Activated CD4-positive, CD25-positive, alpha-beta regulatory T cell (primary cell): Measurements from ENCODE around the gene ATRNL1.

Experiments used
- DNase-seq, 4 experiments: peaks; one replicate each; lab custom pipeline; 2025; lab: John Stamatoyannopoulos, UW

The ATRNL1 gene

GRCh38 chr10:115953281-115953680 is 860.1 kb downstream of the ATRNL1 start:
- DNase-seq = no peak

- no peak for DNase-seq
Measured at GRCh38 chr10:115953968-115954367, 860.8 kb downstream of the ATRNL1 start.

GRCh38 chr10:115956225-115957011 is 863.3 kb downstream of the ATRNL1 start:
- no peak for DNase-seq

- no peak for DNase-seq
Measured at GRCh38 chr10:115957012-115957399, 863.8 kb downstream of the ATRNL1 start.

GRCh38 chr10:115957786-115958442 is 864.7 kb downstream of the ATRNL1 start:
- no peak for DNase-seq

- DNase-seq = no peak
Measured at GRCh38 chr10:115963848-115964247, 870.7 kb downstream of the ATRNL1 start.

- no peak for DNase-seq
Measured at GRCh38 chr10:115964827-115965226, 871.7 kb downstream of the ATRNL1 start.

- DNase-seq = no peak
Measured at GRCh38 chr10:115965376-115965775, 872.2 kb downstream of the ATRNL1 start.

- DNase-seq = no peak
Measured at GRCh38 chr10:115968236-115968635, 875.1 kb downstream of the ATRNL1 start.

- no peak for DNase-seq
Measured at GRCh38 chr10:115969591-115969990, 876.4 kb downstream of the ATRNL1 start.

- no peak for DNase-seq
Measured at GRCh38 chr10:115971921-115972320, 878.8 kb downstream of the ATRNL1 start.

GRCh38 chr10:115972426-115972825 is 879.3 kb downstream of the ATRNL1 start:
- no peak for DNase-seq

- DNase-seq = no peak
Measured at GRCh38 chr10:115974351-115974750, 881.2 kb downstream of the ATRNL1 start.

GRCh38 chr10:115974816-115975430 is 881.8 kb downstream of the ATRNL1 start:
- no peak for DNase-seq

- no peak for DNase-seq
Measured at GRCh38 chr10:115975506-115975905, 882.3 kb downstream of the ATRNL1 start.

- no peak for DNase-seq
Measured at GRCh38 chr10:115976342-115976741, 883.2 kb downstream of the ATRNL1 start.

- DNase-seq = no peak
Measured at GRCh38 chr10:115977855-115978254, 884.7 kb downstream of the ATRNL1 start.

- no peak for DNase-seq
Measured at GRCh38 chr10:115979576-115979975, 886.4 kb downstream of the ATRNL1 start.

GRCh38 chr10:115980470-115980869 is 887.3 kb downstream of the ATRNL1 start:
- DNase-seq = no peak

GRCh38 chr10:115981081-115981480 is 887.9 kb downstream of the ATRNL1 start:
- no peak for DNase-seq

GRCh38 chr10:115982076-115982475 is 888.9 kb downstream of the ATRNL1 start:
- DNase-seq = no peak

- DNase-seq = no peak
Measured at GRCh38 chr10:115982526-115982925, 889.4 kb downstream of the ATRNL1 start.

GRCh38 chr10:115985786-115986185 is 892.6 kb downstream of the ATRNL1 start:
- DNase-seq = no peak
